Measurements from ENCODE around the gene GFPT2.

Gene GFPT2

DNA sequence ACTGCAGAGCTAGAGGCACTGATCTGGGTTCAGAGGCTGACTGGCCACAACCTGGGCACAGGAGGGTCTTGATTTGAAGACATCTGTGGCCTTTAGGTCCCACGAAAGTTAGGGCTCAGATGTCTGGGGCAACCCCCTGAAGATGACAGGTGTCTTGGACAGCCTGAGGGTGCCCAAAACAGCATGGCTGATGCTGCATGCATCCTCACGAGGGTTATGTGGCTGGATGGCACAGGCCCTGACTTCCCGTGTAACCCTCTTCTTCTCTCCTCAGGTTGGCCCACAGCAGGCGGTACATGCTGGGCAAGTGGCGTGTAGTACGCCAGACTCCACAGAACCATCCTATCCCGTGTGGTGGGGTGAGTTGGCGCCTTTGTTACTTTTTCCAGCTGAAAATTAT, 29.8 kb upstream of the GFPT2 start:
- no peak overlapping the region for H3K4me3 ChIP-seq (ENCODE audit: low read depth, low read length)
- DNase-seq (ENCODE audit: low read depth) = no peak
- TF ChIP-seq, protein P1, sequence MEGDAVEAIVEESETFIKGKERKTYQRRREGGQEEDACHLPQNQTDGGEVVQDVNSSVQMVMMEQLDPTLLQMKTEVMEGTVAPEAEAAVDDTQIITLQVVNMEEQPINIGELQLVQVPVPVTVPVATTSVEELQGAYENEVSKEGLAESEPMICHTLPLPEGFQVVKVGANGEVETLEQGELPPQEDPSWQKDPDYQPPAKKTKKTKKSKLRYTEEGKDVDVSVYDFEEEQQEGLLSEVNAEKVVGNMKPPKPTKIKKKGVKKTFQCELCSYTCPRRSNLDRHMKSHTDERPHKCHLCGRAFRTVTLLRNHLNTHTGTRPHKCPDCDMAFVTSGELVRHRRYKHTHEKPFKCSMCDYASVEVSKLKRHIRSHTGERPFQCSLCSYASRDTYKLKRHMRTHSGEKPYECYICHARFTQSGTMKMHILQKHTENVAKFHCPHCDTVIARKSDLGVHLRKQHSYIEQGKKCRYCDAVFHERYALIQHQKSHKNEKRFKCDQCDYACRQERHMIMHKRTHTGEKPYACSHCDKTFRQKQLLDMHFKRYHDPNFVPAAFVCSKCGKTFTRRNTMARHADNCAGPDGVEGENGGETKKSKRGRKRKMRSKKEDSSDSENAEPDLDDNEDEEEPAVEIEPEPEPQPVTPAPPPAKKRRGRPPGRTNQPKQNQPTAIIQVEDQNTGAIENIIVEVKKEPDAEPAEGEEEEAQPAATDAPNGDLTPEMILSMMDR (conservative IDR thresholded peaks at IDR 0.05; ENCODE audit: low read depth, low read length) = no peak

DNA sequence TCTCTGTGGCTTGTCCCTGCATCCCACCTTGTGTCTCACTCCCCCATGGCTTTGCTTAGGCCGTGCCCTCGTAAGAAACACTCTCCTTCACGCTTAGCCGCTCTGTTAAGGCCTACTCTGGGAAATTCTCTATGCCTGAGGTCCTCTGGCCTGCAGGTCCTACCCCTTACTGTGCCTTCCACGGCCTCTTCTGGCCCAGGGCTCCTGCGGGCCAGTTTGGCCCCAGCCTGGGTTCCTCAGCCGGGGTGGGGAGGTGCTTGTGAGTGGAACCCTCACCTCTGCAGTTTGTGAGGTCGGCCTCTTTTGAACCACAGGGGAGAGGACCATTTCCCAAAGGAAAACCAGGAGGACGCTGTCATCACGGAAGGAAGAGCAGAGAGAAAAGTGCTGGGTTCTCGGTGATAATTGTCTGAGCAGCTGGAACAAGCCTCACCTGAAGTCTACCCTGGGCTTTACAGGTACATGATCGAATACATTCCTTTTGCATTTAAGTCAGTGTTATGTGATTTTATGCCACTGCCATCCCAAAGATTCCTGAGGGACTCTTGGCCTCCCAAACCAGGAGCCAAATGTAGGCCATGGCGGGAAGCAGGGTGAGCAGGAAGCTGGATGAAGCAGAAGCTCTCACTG, 28.8 kb upstream of the GFPT2 start:
- no peak overlapping the region for H3K4me3 ChIP-seq (ENCODE audit: low read depth, low read length)
- TF ChIP-seq, protein P1 (conservative IDR thresholded peaks at IDR 0.05; ENCODE audit: low read depth, low read length) = no peak
- DNase-seq (ENCODE audit: low read depth) = no peak

DNA sequence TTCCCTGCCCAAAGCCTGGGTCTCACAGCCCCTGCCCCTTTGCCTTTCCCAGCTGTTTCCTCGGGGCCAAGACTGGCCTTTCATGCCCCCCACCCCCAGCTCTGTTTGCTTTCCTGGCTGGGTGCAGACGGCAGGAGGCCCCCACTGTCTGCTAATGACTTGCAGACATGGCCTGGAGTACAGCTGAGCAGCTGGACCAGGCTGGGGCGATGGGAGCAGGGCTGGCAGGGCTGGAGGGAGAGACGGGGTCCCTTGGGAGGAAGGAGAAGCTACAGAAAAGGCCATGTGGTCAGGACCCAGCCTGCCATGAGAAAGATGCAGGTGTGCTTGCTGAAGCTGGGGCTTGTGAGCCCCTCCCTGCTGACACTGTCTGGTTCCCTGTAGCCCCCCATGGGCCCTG, 28.3 kb upstream of the GFPT2 start:
- no peak for DNase-seq (ENCODE audit: low read depth)
- TF ChIP-seq, protein P1 (conservative IDR thresholded peaks at IDR 0.05; ENCODE audit: low read depth, low read length) = no peak
- H3K4me3 ChIP-seq (ENCODE audit: low read depth, low read length) = no peak overlapping the region

DNA sequence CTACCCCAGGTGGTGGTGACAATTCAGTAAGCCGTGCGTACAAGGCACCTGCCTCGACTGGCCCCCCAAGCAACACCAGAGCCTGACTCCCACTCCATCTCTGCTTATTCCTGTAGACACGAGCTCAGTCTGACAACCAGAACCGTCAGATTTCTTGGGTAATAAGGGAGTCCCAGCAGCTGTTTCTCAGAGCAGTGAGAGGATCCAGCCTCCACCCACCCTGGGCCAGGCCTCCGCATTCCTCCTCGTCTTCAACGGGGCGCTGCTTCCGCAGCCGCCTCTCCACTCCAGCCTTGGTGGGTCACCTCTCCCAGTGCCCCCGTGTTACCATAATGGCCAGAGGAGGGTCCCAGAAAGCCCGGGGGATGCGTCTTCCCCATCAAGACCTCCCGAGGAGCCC, 27.7 kb upstream of the GFPT2 start:
- TF ChIP-seq, protein P1 (conservative IDR thresholded peaks at IDR 0.05; ENCODE audit: low read depth, low read length) = no peak
- H3K4me3 ChIP-seq (ENCODE audit: low read depth, low read length) = no peak overlapping the region

DNA sequence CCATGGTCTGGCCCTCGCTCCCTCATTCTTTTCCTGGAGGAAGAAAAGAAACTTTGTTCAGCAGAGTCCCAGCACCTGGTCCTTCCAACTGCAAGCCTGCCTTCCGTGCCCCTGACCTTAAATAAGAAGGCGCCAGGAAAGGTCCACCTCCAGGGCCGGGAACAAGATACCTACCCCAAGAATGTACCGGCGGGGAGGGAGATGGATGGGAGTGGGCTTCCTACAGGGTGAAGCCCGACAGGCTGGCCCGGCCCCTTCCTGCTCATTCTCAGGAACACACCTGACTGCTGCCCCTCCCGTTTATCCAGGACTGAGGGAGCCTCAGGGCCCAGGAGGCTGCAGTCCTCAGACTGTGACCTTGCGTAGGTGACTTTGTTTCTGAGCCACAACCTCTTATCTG, 27.3 kb upstream of the GFPT2 start:
- DNase-seq (ENCODE audit: low read depth) = no peak
- no peak overlapping the region for H3K4me3 ChIP-seq (ENCODE audit: low read depth, low read length)
- TF ChIP-seq, protein P1 (conservative IDR thresholded peaks at IDR 0.05; ENCODE audit: low read depth, low read length) = no peak

More for the DNA sequence above, 27.7 kb upstream of the GFPT2 start:
- DNase-seq (ENCODE audit: low read depth) = no peak

DNA sequence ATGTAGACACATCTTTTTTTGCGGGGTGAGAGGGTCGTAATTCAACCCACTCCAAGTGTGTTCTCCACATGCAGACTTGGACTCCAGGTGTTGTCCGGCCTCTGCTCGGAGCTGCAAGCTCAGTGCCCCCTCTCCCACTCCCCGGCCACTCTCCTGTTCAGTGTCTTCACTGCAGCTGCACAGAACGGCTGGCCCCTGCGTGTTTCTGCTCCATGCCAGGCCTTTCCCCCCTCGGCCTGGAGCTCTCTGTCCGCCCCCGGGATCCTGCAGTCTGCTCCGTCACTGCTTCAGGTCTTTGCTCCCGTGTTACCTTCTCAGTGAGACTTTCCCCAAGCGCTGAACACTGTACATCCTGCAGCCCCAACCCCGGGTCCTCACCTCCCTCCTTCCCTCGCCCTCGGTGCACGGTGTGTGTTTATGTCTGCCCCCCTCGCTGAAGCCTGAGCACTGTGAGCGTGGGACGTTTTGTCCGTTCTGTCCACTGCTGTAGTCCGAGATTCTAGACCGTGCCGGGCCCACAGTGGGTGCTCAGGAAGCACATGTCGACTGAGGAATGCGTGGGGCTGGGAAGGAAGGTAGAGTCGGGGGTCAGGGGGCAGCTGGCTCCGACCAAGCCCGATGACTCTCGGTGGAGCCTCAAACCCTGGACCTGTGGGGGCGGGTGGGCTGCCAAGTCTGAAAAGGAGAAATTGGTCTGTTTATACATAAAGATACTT, 26.4 kb upstream of the GFPT2 start:
- TF ChIP-seq, protein P1 (conservative IDR thresholded peaks at IDR 0.05; ENCODE audit: low read depth, low read length) = no peak
- no peak overlapping the region for H3K4me3 ChIP-seq (ENCODE audit: low read depth, low read length)

More for the DNA sequence above, 26.4 kb upstream of the GFPT2 start:
- DNase-seq (ENCODE audit: low read depth) = no peak
